Dermis microvascular lymphatic vessel endothelial cell (primary cell): ENCODE data around the gene TTLL5. TPM values are rescaled to one million over a fixed set of nuclear protein-coding genes. Genes with fewer than 3 reads are reported as not detected.

Source experiments
- DNase-seq, 2 donors: peaks; one replicate each; pipeline versions ENCODE4 v3.0.0 to v3.0.0-alpha.2; 2010; ENCODE audit warnings: low read depth in 2 of 2
- total RNA-seq: library from RNA; depleted of rRNA; stranded (reverse); fragments of >200 nt; gene quantifications from 2 replicates; pipeline ENCODE4 v1.2.1, GENCODE V29; 2014

TTLL5 gene
- total RNA-seq, 1 donor from 2014 or later: 22.3 TPM

GRCh38 chr14:75800792-75801191, 139.7 kb downstream of the TTLL5 start:
- DNase-seq: no peak

GRCh38 chr14:75802486-75802885, 141.4 kb downstream of the TTLL5 start:
- no peak for DNase-seq

GRCh38 chr14:75803765-75804164, 142.7 kb downstream of the TTLL5 start:
- DNase-seq: no peak

- no peak for DNase-seq
Measured at GRCh38 chr14:75804570-75805275, 143.7 kb downstream of the TTLL5 start.

- no peak for DNase-seq
Measured at GRCh38 chr14:75805646-75806045, 144.6 kb downstream of the TTLL5 start.

GRCh38 chr14:75806352-75806832, 145.3 kb downstream of the TTLL5 start:
- no peak for DNase-seq

- DNase-seq: no peak
Measured at GRCh38 chr14:75807667-75808360, 146.8 kb downstream of the TTLL5 start.

GRCh38 chr14:75811136-75811829, 150.2 kb downstream of the TTLL5 start:
- DNase-seq: no peak

- DNase-seq: no peak
Measured at GRCh38 chr14:75811872-75812499, 150.9 kb downstream of the TTLL5 start.

- no peak for DNase-seq
Measured at GRCh38 chr14:75812622-75813021, 151.6 kb downstream of the TTLL5 start.

- no peak for DNase-seq
Measured at GRCh38 chr14:75820761-75821160, 159.7 kb downstream of the TTLL5 start.

GRCh38 chr14:75821831-75822521, 160.9 kb downstream of the TTLL5 start:
- DNase-seq: no peak

- no peak for DNase-seq
Measured at GRCh38 chr14:75822522-75823141, 161.6 kb downstream of the TTLL5 start.

GRCh38 chr14:75823334-75823733, 162.3 kb downstream of the TTLL5 start:
- peak in 1 of 2 donors; percentile 11 for DNase-seq

- no peak for DNase-seq
Measured at GRCh38 chr14:75824318-75824717, 163.3 kb downstream of the TTLL5 start.

- peak; percentile 36 to 65 for DNase-seq
Measured at GRCh38 chr14:75825147-75825592, 164.1 kb downstream of the TTLL5 start.

- no peak for DNase-seq
Measured at GRCh38 chr14:75826599-75826998, 165.6 kb downstream of the TTLL5 start.

GRCh38 chr14:75827331-75827730, 166.3 kb downstream of the TTLL5 start:
- DNase-seq: no peak

GRCh38 chr14:75829316-75829715, 168.3 kb downstream of the TTLL5 start:
- DNase-seq: no peak

GRCh38 chr14:75831455-75831854, 170.4 kb downstream of the TTLL5 start:
- DNase-seq: peak; percentile 36 to 54

- no peak for DNase-seq
Measured at GRCh38 chr14:75831952-75832351, 170.9 kb downstream of the TTLL5 start.
